ENCODE data around the gene LUZP1.

Gene LUZP1

DNA sequence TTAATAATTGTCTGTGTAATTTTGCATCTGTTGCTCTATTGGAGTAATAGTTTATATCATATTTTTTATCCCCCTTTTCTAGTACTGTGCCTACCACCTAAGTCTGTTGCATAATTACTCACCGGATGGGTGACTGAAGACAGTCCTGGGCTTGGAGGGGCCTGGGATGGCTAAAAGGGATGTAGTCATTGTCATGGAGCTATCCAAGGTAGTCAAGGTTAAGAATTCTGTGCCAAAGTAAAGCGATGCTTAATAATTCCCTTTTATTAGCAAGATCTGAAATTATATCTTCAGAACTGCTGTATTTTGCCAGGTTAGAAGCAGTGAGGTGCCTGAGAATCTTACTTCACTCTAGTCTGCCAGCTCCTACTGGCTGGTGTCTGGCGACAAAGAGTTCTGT is 87.8 kb downstream of the LUZP1 start:
- DNase-seq, result no peak

- no peak for DNase-seq
These were observed 89.6 kb downstream of the LUZP1 start for GRCh38 chr1:23079025-23079424.

- DNase-seq, result no peak
These were observed 94.6 kb downstream of the LUZP1 start for GRCh38 chr1:23074012-23074411.

- no peak for DNase-seq
These were observed 99.0 kb downstream of the LUZP1 start for GRCh38 chr1:23069675-23070074.

DNA sequence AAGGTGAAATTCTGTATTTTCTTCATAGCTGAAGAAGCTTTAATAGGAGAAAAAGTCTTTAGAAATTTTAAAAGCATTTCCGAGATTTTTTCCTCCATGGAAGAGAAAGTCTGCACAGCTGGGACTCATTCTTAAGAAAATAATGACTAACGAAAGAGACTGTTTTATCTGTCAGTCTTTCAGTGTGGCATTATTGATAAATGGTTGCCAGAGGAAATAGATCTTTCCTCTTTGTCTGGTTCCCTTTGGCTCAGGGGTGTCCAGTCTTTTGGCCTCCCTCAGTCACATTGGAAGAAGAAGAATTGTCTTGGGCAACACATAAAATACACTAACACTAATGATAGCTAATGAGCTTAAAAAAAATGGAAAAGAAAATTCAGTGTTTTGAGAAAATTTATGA is 99.5 kb downstream of the LUZP1 start:
- no peak for DNase-seq

DNA sequence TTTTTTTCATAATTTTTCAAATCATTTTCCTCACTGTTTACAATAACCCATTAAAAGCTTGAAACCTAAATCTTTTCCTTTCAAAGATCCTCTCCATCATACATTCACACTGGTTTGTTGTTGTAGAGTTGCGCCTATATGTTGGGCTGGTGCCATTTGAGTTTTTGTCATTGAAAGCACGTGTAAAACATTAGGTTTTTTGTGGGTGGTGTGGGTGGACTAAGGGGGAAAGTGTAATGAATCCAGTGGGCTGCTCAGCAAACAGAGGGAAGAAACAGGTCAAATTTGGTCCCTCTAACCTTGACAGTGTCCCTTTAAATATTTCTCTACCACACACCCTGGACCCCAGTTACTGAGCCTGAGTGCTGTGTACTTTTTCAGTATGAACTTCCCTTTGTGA is 102.6 kb downstream of the LUZP1 start:
- DNase-seq, result no peak

GRCh38 chr1:23065385-23065784 is 103.3 kb downstream of the LUZP1 start:
- no peak for DNase-seq

DNA sequence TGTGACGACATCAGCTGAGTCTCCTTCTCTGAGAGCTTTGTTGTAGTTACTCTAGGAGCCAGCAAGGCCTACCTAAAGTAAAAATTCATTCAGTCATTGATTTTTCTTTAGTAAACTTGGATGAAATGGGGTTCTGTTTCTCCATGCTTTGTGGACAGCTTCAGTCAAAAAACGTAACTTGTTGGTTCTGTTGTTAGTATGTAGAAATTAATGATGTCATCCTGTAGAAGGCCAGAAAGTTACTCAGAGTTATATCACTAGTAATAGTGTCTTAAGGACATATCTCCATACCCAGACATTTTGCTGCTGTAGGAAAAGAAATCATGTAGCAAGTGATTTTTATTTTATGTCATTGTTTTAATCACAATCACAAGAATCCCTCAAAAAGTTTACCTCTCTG is 106.4 kb downstream of the LUZP1 start:
- DNase-seq, result no peak

DNA sequence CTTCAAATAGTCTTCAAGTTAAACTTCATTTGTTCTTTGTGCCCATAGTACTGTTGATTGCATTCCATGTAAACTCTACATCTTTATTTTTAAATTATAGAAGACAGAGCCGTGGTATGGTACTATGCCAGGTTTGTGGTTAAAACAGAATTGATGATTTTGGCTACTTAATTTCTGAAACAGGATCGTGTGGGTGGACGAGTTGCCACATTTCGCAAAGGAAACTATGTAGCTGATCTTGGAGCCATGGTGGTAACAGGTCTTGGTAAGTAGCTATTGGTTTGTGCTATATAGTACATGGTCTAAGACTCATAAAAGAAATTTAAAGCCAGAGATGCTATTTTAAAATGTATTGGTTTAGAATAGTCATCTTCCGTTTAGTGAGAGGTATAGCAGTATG is 111.4 kb downstream of the LUZP1 start:
- no peak for DNase-seq

- no peak for DNase-seq
These were observed 117.3 kb downstream of the LUZP1 start for GRCh38 chr1:23051290-23051909.

DNA sequence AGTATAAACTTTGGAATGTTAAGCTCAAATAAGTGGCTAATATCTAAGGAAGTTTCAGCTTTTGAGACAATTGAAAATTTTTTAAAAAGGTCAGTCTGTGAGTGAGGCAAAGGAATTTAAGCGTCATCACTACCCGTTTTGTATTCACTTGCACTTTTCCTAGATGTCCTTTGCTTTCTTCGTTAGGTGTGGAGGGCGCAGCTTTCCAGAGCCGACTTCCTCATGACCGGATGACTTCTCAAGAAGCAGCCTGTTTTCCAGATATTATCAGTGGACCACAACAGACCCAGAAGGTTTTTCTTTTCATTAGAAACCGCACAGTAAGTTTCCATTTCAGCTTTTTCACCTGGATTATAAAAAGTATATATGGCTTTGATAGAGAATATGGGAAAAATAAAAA is 118.5 kb downstream of the LUZP1 start:
- DNase-seq, result no peak

DNA sequence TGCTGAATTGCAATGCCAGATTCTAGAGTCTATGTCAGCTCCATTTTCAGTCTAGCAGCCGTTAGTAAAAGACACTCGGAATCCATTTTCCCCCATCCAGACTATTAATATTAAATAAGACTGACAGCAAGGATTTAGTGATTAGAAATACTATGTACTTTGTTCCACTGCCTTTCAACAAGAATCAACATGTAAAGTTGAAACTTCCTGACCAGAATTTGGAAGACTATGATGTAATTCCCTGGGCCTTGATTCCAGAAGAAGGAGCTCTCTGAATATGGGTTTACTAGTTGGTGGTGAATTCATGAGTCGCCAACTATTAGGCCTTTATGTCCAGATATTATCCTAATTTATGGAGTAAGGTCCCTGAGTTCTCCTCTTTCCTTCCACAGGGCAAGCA is 124.6 kb downstream of the LUZP1 start:
- no peak for DNase-seq

GRCh38 chr1:23040509-23040908 is 128.1 kb downstream of the LUZP1 start:
- DNase-seq, result no peak

DNA sequence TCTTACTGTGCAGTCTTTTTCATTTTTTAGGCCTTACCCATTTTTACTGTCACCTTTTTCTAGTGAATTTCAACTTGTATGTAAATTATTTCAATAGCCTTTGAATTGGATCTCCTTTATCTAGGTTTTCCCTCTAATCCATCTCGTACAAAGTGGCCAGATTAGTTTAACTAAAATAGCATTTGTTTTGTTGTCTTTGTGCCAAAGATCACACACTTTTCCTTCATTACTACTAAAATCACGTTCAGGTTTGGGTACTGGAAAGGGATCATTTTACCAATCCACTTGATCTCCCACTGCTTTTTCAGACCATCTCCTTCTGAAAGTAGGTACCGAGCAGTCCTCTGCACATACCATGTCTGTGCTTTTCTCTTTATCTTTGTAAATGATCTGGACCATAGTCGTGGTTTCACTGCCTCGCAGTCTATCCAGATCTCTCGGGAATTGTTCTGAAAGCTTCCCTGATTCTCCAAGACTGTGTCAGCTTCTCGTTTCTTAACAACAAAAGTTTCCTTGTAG is 129.3 kb downstream of the LUZP1 start:
- DNase-seq, result no peak

DNA sequence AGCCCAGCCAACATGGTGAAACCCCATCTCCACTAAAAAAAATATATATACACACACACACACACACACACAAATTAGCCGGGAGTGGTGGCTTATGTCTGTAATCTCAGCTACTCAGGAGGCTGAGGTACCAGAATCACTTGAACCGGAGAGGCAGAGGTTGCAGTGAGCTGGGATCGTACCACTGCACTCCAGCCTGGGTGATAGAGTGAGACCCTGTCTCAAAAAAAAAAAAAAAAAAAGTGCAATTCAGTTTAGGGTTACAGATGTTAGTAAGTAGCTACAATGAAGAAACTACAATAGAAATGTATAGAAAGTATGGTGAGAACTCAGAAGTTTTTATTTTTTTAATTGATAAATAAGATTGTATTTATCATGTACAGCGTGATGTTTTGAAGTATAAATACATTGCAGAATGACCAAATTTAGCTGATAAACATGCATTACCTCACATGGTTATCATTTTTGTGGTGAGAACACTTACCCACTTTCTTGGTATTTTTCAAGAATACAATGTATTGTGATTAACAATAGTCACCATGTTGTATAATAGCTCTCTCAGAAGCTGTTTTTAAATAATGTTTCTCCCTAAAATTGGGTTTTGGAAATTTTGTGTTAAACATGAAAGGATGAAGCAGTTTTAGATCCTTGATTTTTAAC is 131.4 kb downstream of the LUZP1 start:
- DNase-seq, result no peak

DNA sequence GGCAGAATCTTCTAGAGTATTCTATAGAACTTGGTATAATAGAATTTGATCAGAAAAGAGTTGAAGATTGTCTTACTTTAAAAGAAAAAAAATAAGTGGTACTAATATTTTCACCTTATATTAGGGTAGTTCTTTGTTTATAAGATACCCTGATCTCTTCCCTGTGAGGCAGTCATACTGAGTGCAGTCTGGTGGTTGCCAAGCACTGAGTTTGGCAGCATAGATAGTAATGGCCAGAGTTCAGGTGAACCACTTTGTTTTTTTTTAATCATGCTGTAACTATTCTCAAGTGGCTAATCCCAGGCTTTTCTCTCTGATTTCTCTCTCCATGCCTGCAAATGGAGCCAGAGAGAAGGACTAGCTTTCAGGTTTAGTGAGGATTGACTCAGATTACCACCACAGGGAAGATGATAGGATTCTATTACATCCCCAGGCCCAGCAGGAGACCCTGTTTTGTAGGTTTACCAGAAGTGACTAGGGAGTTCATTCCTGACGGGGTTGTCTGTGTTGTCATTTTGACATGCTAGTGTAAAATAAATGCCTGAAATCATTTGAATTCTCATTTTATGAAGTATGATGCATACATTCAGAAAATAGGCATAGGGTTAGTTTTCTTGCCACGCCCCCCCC is 132.7 kb downstream of the LUZP1 start:
- DNase-seq, result no peak

Data from stimulated activated CD4-positive, alpha-beta T cell treated with anti-CD3 and anti-CD28 coated beads, Interleukin-1b, Interleukin-23, amount 100 ng/mL, for 48 hours (primary cell).